Smooth muscle cell (in vitro differentiated cells): ENCODE results near the gene RASSF9. TPM values are rescaled to one million over a fixed set of nuclear protein-coding genes. Genes with fewer than 3 reads are reported as not detected.

ENCODE experiments used
- DNase-seq: peaks from one replicate; lab custom pipeline; 2025; ENCODE audit not compliant: unreplicated experiment; lab: John Stamatoyannopoulos, UW
- H2AFZ ChIP-seq: fragments of 200-600 bp; sonication (generic); 2 replicates; pipeline ENCODE4 v1.6.0; 2016; ENCODE audit warnings: antibody characterized with exemption, low read depth, mild to moderate bottlenecking
- H3F3A ChIP-seq: fragments of 200-600 bp; sonication (generic); 2 replicates; pipeline ENCODE4 v1.6.0; 2017; ENCODE audit warnings: antibody characterized with exemption, low read depth
- H3K27ac ChIP-seq: fragments of 200-600 bp; sonication (generic); 2 replicates; pipeline ENCODE4 v1.5.1; 2016; ENCODE audit warnings: low read depth, mild to moderate bottlenecking
- H3K27me3 ChIP-seq: fragments of 200-600 bp; sonication (generic); 2 replicates; pipeline ENCODE4 v1.6.1; 2016; ENCODE audit warnings: low read depth, mild to moderate bottlenecking
- H3K36me3 ChIP-seq: fragments of 200-600 bp; sonication (generic); 2 replicates; pipeline ENCODE4 v1.5.1; 2016; ENCODE audit warnings: low read depth
- H3K4me1 ChIP-seq: fragments of 200-600 bp; sonication (generic); 2 replicates; pipeline ENCODE4 v1.5.1; 2016; ENCODE audit warnings: low read depth
- H3K4me2 ChIP-seq: fragments of 200-600 bp; sonication (generic); 2 replicates; pipeline ENCODE4 v1.6.0; 2016; ENCODE audit warnings: mild to moderate bottlenecking
- H3K4me3 ChIP-seq: fragments of 200-600 bp; sonication (generic); 2 replicates; pipeline ENCODE4 v1.5.1; 2016; ENCODE audit warnings: mild to moderate bottlenecking
- H3K79me2 ChIP-seq: fragments of 200-600 bp; sonication (generic); 2 replicates; pipeline ENCODE4 v1.6.0; 2016; ENCODE audit warnings: low read depth, mild to moderate bottlenecking
- H3K9ac ChIP-seq: fragments of 200-600 bp; sonication (generic); 2 replicates; pipeline ENCODE4 v1.6.0; 2016; ENCODE audit warnings: low read depth
- H3K9me3 ChIP-seq: fragments of 200-600 bp; sonication (generic); replicated peaks from 2 replicates; pipeline ENCODE4 v1.5.1; 2016; ENCODE audit warnings: low read depth
- H4K20me1 ChIP-seq: fragments of 200-600 bp; sonication (generic); 2 replicates; pipeline ENCODE4 v1.6.0; 2016; ENCODE audit warnings: low read depth
- CTCF ChIP-seq: fragments of 200-600 bp; sonication (generic); IDR thresholded peaks from 2 replicates; pipeline ENCODE4 v1.5.1; 2017; ENCODE audit warnings: borderline replicate concordance, mild to moderate bottlenecking, antibody characterized with exemption; ENCODE audit not compliant: insufficient read depth, poor library complexity, severe bottlenecking
- WGBS: methylation state at CpG from one replicate; pipeline ENCODE4 v1.1.7; 2016; ENCODE audit warnings: low lambda C conversion rate; 5-methylcytosine and 5-hydroxymethylcytosine counted together
- polyA plus RNA-seq: library from polyadenylated mRNA; unstranded; fragments of >200 nt; fragmentation: Nextera tagmentation; extraction: Ambion mirVana; gene quantifications from 2 replicates; pipeline ENCODE4 v1.2.1, GENCODE V29; 2016
- total RNA-seq: library from RNA; depleted of rRNA; stranded (reverse); fragments of >200 nt; gene quantifications from 2 replicates; pipeline ENCODE4 v1.2.3, GENCODE V29; 2014

RASSF9 gene
- total and polyA plus RNA-seq, 2 experiments from 2014 or later, result 0.16 to 0.31 TPM

GRCh38 chr12:85843606-85844310 lies 7.5 kb upstream of the RASSF9 start:
- DNase-seq, result no peak
- WGBS, result 95% methylated on average over 16 of the region's 17 CpGs

GRCh38 chr12:85835426-85836196 lies 598 bp downstream of the RASSF9 start:
- Histone ChIP-seq H3K79me2 (no peaks in the 10 kb centered on the region), H3K4me2 (peak overlapping the region; percentile 79), H4K20me1 (no peaks in the 10 kb centered on the region), H3F3A (no peaks in the 10 kb centered on the region), H3K27me3 (no peaks in the 10 kb centered on the region), H3K9ac (no peak overlapping the region), H3K4me1 (no peaks in the 10 kb centered on the region), H3K4me3 (peak overlapping the region; percentile 42), H3K27ac (no peak overlapping the region), H3K9me3 (no peaks in the 10 kb centered on the region), H2AFZ (peak overlapping the region; percentile 81), H3K36me3 (no peaks in the 10 kb centered on the region)
- 18% methylated on average over 4 of the region's 4 CpGs for WGBS
- TF ChIP-seq CTCF, result no peak
- DNase-seq, result no peak

More at GRCh38 chr12:85843606-85844310, 7.5 kb upstream of the RASSF9 start:
- H4K20me1 ChIP-seq, result no peaks in the 10 kb centered on the region
- no peaks in the 10 kb centered on the region for H3K36me3 ChIP-seq
- no peak overlapping the region for H3K9ac ChIP-seq
- no peaks in the 10 kb centered on the region for H3K27me3 ChIP-seq
- no peak overlapping the region for H3K4me2 ChIP-seq
- H3K79me2 ChIP-seq, result no peaks in the 10 kb centered on the region
- no peak overlapping the region for H3K4me3 ChIP-seq
- H3F3A ChIP-seq, result no peaks in the 10 kb centered on the region
- no peak overlapping the region for H2AFZ ChIP-seq
- TF ChIP-seq CTCF, result no peak
- H3K9me3 ChIP-seq, result no peaks in the 10 kb centered on the region
- H3K27ac ChIP-seq, result no peak overlapping the region
- no peaks in the 10 kb centered on the region for H3K4me1 ChIP-seq

- 22% methylated on average over 2 of the region's 2 CpGs for WGBS
- peak overlapping the region; percentile 42 for H3K4me3 ChIP-seq
Measured at GRCh38 chr12:85834378-85834777, 1.8 kb downstream of the RASSF9 start.

More at GRCh38 chr12:85834378-85834777, 1.8 kb downstream of the RASSF9 start:
- Histone ChIP-seq H4K20me1 (no peaks in the 10 kb centered on the region), H2AFZ (no peak overlapping the region), H3K27ac (no peak overlapping the region), H3F3A (no peaks in the 10 kb centered on the region), H3K9me3 (no peaks in the 10 kb centered on the region), H3K4me2 (no peak overlapping the region), H3K36me3 (no peaks in the 10 kb centered on the region), H3K79me2 (no peaks in the 10 kb centered on the region), H3K9ac (no peak overlapping the region), H3K4me1 (no peaks in the 10 kb centered on the region), H3K27me3 (no peaks in the 10 kb centered on the region)
- no peak for DNase-seq
- no peak for TF ChIP-seq CTCF
